Body of pancreas (tissue), 4 donors: ENCODE measurements around the gene PRKD1.

ENCODE experiments used
- CTCF ChIP-seq, 7 experiments: fragments of 450-650 bp in 4 of 7; fragments of 200-600 bp in 3 of 7; sonication (generic) in 3 of 7; IDR thresholded peaks; one replicate each; pipeline ENCODE4 v1.5.1; 2016 to 2019; ENCODE audit warnings: antibody characterized with exemption in 7 of 7
- POLR2A ChIP-seq, 3 donors: fragments of 450-650 bp; IDR thresholded peaks; one replicate each; pipeline ENCODE4 v1.6.1; 2016; ENCODE audit warnings: antibody characterized with exemption in 3 of 3, mild to moderate bottlenecking in 2 of 3

DNA sequence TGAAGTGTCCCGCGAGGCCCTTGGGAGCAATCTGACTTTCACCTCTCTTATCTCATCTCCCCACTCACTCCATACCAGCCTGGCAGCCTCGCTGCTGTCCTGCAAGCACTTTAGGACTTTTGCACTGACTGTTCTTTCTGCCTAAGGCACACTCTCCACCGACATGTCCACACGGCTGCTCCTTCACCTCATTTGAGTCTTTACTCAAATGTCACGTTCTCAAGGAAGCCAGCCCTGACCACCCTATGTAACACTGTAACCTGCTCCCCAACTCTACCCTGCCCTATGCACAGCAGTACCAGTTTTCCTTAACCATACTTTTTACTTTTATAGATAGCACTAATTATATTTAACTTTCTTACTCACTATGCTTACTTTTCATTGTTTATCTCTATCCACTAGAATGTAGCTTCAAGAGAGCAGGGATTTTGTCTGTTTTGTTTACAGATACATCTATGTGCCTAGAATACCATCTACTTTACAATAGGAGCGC is 32.0 kb downstream of the PRKD1 start:
- TF ChIP-seq CTCF (IDR thresholded peaks at IDR 0.05), result no peak
- no peak for TF ChIP-seq POLR2A (IDR thresholded peaks at IDR 0.05)
